IMR-90 (cell line): ENCODE results near the gene WASF3. TPM values are rescaled to one million over a fixed set of nuclear protein-coding genes. Genes with fewer than 3 reads are reported as not detected.

ENCODE experiments used
- ATAC-seq: fragments of 200-7000 bp; cut with Tn5 transposase; 2 replicates; pipeline ENCODE4 v1.9.1; 2020; ENCODE audit warnings: low read depth, mild to moderate bottlenecking, moderate library complexity
- BruUV-seq: library from RNA; stranded (reverse); fragments of 400-500 nt; replicated peaks from 2 replicates; lab custom pipeline; 2021; lab: Mats Ljungman, UMichigan
- CTCF ChIA-PET: fragments of 300-600 bp; formaldehyde crosslinking; extraction: SDS; loops from one replicate; lab custom pipeline; 2021; ENCODE audit warnings: antibody characterized with exemption; lab: Yijun Ruan, JAX
- POLR2A ChIA-PET: fragments of 300-600 bp; sonication (Branson Sonifier 250); formaldehyde crosslinking; loops from one replicate; lab custom pipeline; 2022; ENCODE audit warnings: antibody characterized with exemption; ENCODE audit not compliant: unreplicated experiment; lab: Charles Lee
- DNase-seq: peaks from one replicate; pipeline ENCODE4 v3.0.0; 2013
- H2AFZ ChIP-seq: replicated peaks from 2 replicates; pipeline ENCODE3; 2013; ENCODE audit warnings: low read length, mild to moderate bottlenecking; ENCODE audit not compliant: poor library complexity
- H2AK5ac ChIP-seq: 2 replicates; pipeline ENCODE4 v1.6.1; 2013; ENCODE audit warnings: low read depth, low read length, inconsistent platforms
- H2AK9ac ChIP-seq: replicated peaks from 2 replicates; pipeline ENCODE3; 2013; ENCODE audit warnings: mild to moderate bottlenecking, low read depth, low read length, moderate library complexity; ENCODE audit not compliant: poor library complexity
- H2BK120ac ChIP-seq: 2 replicates; pipeline ENCODE4 v1.6.1; 2013; ENCODE audit warnings: low read depth, low read length, inconsistent platforms
- H2BK15ac ChIP-seq: 3 replicates; pipeline ENCODE4 v1.6.1; 2013; ENCODE audit warnings: low read depth, low read length, inconsistent platforms
- H2BK20ac ChIP-seq: 2 replicates; pipeline ENCODE4 v1.6.1; 2013; ENCODE audit warnings: low read depth, mild to moderate bottlenecking, inconsistent platforms, low read length, moderate library complexity
- H2BK5ac ChIP-seq: 2 replicates; pipeline ENCODE4 v1.6.1; 2013; ENCODE audit warnings: mild to moderate bottlenecking, low read depth, low read length, inconsistent platforms; ENCODE audit not compliant: poor library complexity, severe bottlenecking
- H3K14ac ChIP-seq: replicated peaks from 2 replicates; pipeline ENCODE4 v1.6.1; 2013; ENCODE audit warnings: low read depth, low read length, inconsistent platforms
- H3K18ac ChIP-seq: 2 replicates; pipeline ENCODE4 v1.6.1; 2013; ENCODE audit warnings: low read depth, low read length, control low read depth
- H3K23ac ChIP-seq: 2 replicates; pipeline ENCODE4 v1.6.1; 2013; ENCODE audit warnings: low read depth, low read length, inconsistent platforms
- H3K27ac ChIP-seq: 2 replicates; pipeline ENCODE4 v1.5.1; 2013; ENCODE audit warnings: mild to moderate bottlenecking, control low read depth, low read length; ENCODE audit not compliant: insufficient read depth
- H3K27me3 ChIP-seq: 2 replicates; pipeline ENCODE4 v1.6.1; 2013; ENCODE audit warnings: low read length; ENCODE audit not compliant: control insufficient read depth, insufficient read depth
- H3K36me3 ChIP-seq: 2 replicates; pipeline ENCODE4 v1.6.1; 2013; ENCODE audit warnings: low read length, mixed read lengths; ENCODE audit not compliant: control insufficient read depth, insufficient read depth
- H3K4ac ChIP-seq: 2 replicates; pipeline ENCODE4 v1.6.1; 2013; ENCODE audit warnings: low read depth, low read length, inconsistent platforms
- H3K4me1 ChIP-seq: 2 replicates; pipeline ENCODE4 v1.6.1; 2013; ENCODE audit warnings: low read length, mixed read lengths; ENCODE audit not compliant: control insufficient read depth, insufficient read depth
- H3K4me2 ChIP-seq: 2 replicates; pipeline ENCODE4 v1.6.1; 2013; ENCODE audit warnings: low read depth, mild to moderate bottlenecking, control low read depth, low read length, moderate library complexity
- H3K4me3 ChIP-seq: 2 replicates; pipeline ENCODE4 v1.5.1; 2013; ENCODE audit warnings: low read depth, mild to moderate bottlenecking, control low read depth, low read length, moderate library complexity; ENCODE audit not compliant: insufficient read depth
- H3K56ac ChIP-seq: 2 replicates; pipeline ENCODE4 v1.6.1; 2013; ENCODE audit warnings: low read length, inconsistent platforms; ENCODE audit not compliant: insufficient read depth; ENCODE audit errors: extremely low read depth
- H3K79me1 ChIP-seq, 2 experiments: 2 replicates each; pipeline ENCODE4 v1.6.1; 2013; ENCODE audit warnings: low read length in 2 of 2, inconsistent platforms in 1 of 2, low read depth in 1 of 2
- H3K9ac ChIP-seq: 2 replicates; pipeline ENCODE4 v1.6.1; 2013; ENCODE audit warnings: low read depth, low read length, control low read depth
- H3K9me1 ChIP-seq: 2 replicates; pipeline ENCODE4 v1.6.1; 2013; ENCODE audit warnings: low read length, inconsistent platforms; ENCODE audit not compliant: insufficient read depth
- H3K9me3 ChIP-seq: 2 replicates; pipeline ENCODE4 v1.6.1; 2013; ENCODE audit warnings: low read length; ENCODE audit not compliant: control insufficient read depth, insufficient read depth
- H4K20me1 ChIP-seq: 2 replicates; pipeline ENCODE4 v1.6.1; 2013; ENCODE audit warnings: low read length, inconsistent platforms; ENCODE audit not compliant: insufficient read depth
- H4K5ac ChIP-seq: 2 replicates; pipeline ENCODE4 v1.6.1; 2013; ENCODE audit warnings: mild to moderate bottlenecking, low read depth, low read length, control low read depth
- H4K8ac ChIP-seq, 2 experiments: 2 replicates each; pipeline ENCODE4 v1.6.1; 2013; ENCODE audit warnings: low read depth in 2 of 2, low read length in 2 of 2, control low read depth in 1 of 2, inconsistent platforms in 1 of 2
- H4K91ac ChIP-seq: 2 replicates; pipeline ENCODE4 v1.6.1; 2013; ENCODE audit warnings: low read depth, low read length, inconsistent platforms; ENCODE audit not compliant: insufficient read depth
- BHLHE40 ChIP-seq: fragments of 150-350 bp; IDR thresholded peaks from 2 replicates; pipeline ENCODE4 v1.6.1; 2016; ENCODE audit warnings: mild to moderate bottlenecking, low read depth, low read length
- CEBPB ChIP-seq: IDR thresholded peaks from 2 replicates; pipeline ENCODE4 v1.6.1; 2012; ENCODE audit warnings: low read depth, low read length, improper control_type of control experiment
- CHD1 ChIP-seq: IDR thresholded peaks from 2 replicates; pipeline ENCODE4 v1.6.1; 2012; ENCODE audit warnings: low read depth, low read length, improper control_type of control experiment
- FOS ChIP-seq: fragments of 150-350 bp; IDR thresholded peaks from 2 replicates; pipeline ENCODE4 v1.6.1; 2016; ENCODE audit warnings: low read depth, low read length
- MAFK ChIP-seq: IDR thresholded peaks from 2 replicates; pipeline ENCODE4 v1.6.1; 2012; ENCODE audit warnings: low read depth, low read length, improper control_type of control experiment
- MAZ ChIP-seq: IDR thresholded peaks from 2 replicates; pipeline ENCODE4 v1.6.1; 2012; ENCODE audit warnings: low read depth, mild to moderate bottlenecking, low read length, improper control_type of control experiment, moderate library complexity, borderline replicate concordance
- MXI1 ChIP-seq: IDR thresholded peaks from 2 replicates; pipeline ENCODE4 v1.6.1; 2012; ENCODE audit warnings: low read depth, mild to moderate bottlenecking, low read length, moderate library complexity, borderline replicate concordance
- NFE2L2 ChIP-seq: fragments of 150-350 bp; IDR thresholded peaks from 2 replicates; pipeline ENCODE4 v1.6.1; 2016; ENCODE audit warnings: low read depth, mild to moderate bottlenecking, low read length
- POLR2A ChIP-seq: IDR thresholded peaks from 2 replicates; pipeline ENCODE4 v1.6.1; 2012; ENCODE audit warnings: mild to moderate bottlenecking, low read depth, low read length
- RAD21 ChIP-seq: IDR thresholded peaks from 2 replicates; pipeline ENCODE4 v1.6.1; 2012; ENCODE audit warnings: low read length, improper control_type of control experiment
- RCOR1 ChIP-seq: IDR thresholded peaks from 2 replicates; pipeline ENCODE4 v1.6.1; 2012; ENCODE audit warnings: mild to moderate bottlenecking, low read length, improper control_type of control experiment; ENCODE audit not compliant: insufficient replicate concordance
- RFX5 ChIP-seq: IDR thresholded peaks from 2 replicates; pipeline ENCODE4 v1.8.0; 2012; ENCODE audit warnings: low read depth, mild to moderate bottlenecking, low read length, moderate library complexity
- WGBS, 2 experiments: methylation state at CpG; one replicate each; pipeline versions ENCODE4 v1.1.5 to v1.1.7; 2013; ENCODE audit warnings: missing lambda C conversion rate in 2 of 2; ENCODE audit not compliant: insufficient read length in 1 of 2; ENCODE audit errors: extremely low coverage in 2 of 2; 5-methylcytosine and 5-hydroxymethylcytosine counted together
- dilution Hi-C: fragments of 300-500 bp; cut with HindIII; formaldehyde crosslinking; loops from one replicate; pipeline ENCODE4 v1.14.3; 2018; ENCODE audit warnings: low sequenced_read_pairs; ENCODE audit not compliant: unreplicated experiment
- in situ Hi-C: fragments of 300-500 bp; cut with MboI; formaldehyde crosslinking; loops from 3 replicates; pipeline ENCODE4 v1.14.3; 2019; ENCODE audit warnings: low sequenced_read_pairs, inconsistent platforms, mixed read lengths
- intact Hi-C: fragments of 100-400 bp; cut with micrococcal nuclease; formaldehyde crosslinking; loops from 2 replicates; pipeline ENCODE4 v1.10.0; 2022
- polyA plus RNA-seq, 3 experiments: library from polyadenylated mRNA; depleted of rRNA; stranded (reverse); fragments of >200 nt; gene quantifications; 2 replicates each; pipeline ENCODE4 v1.2.3, GENCODE V29; 2012; ENCODE audit warnings: low replicate concordance in 1 of 3
- total RNA-seq: library from RNA; depleted of rRNA; stranded (reverse); fragments of >200 nt; gene quantifications from 2 replicates; pipeline ENCODE4 v1.2.3, GENCODE V29; 2012
- TF ChIP-seq, protein P1 (sequence below): fragments of 150-350 bp; IDR thresholded peaks from 2 replicates; pipeline ENCODE4 v1.6.1; 2016; ENCODE audit warnings: low read depth, mild to moderate bottlenecking, low read length, moderate library complexity, borderline replicate concordance
- TF ChIP-seq, protein P2 (sequence below): fragments of 150-350 bp; IDR thresholded peaks from 2 replicates; pipeline ENCODE4 v1.6.1; 2017; ENCODE audit warnings: mild to moderate bottlenecking, antibody characterized with exemption, low read length, low read depth

Gene WASF3
- total and polyA plus RNA-seq, 2 of the 4 experiments (the other 2 are of a cell fraction): 4.3 to 11.4 TPM

DNA sequence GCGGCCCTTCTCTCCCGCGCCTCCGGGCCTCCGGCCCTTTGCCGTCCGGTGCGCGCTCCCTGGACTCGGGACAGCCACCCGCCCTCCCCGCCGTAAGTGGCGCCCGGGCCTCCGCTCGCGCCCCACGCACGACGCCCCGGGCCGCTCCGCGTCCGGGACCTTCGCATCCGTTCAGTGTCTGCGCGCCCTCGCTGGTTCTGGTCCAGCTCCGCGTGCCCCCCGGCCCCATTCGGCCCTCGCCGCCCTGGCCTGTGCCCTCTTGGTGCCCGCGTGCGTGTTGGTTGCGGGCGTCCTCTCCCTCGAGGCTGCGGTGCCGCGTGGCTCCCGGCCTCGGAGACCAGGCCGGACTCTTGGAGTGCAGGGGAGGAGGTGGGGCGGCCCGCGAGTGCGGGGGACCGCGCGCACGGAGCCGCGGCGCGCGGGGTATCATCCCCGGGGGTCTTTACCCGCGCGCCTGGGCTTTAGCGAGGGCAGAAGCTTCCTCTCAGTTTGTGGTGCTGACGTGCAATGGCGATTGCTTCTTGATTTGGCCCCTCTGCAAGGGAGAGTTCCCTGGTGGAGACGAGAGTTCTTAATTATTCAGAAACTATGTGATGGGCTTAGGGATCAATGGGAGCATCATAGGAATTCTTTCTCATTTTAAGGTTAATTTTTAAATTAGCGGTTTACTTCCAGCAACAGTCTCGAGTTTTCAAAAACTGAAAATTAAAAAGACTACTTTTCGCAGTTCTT lies 757 bp downstream of the WASF3 start:
- ATAC-seq: peak; percentile 6
- peak overlapping the region; percentile 72 for H3K27ac ChIP-seq
- H3K18ac ChIP-seq: peak overlapping the region; percentile 20; the same call in 1 of the 2 replicates
- H2AFZ ChIP-seq: peak overlapping the region; percentile 95
- no peaks in the 10 kb centered on the region for H3K36me3 ChIP-seq
- H4K8ac ChIP-seq: no peak overlapping the region
- H2BK15ac ChIP-seq: no peak overlapping the region; the same call in 2 of the 3 replicates
- no peak overlapping the region for H2BK20ac ChIP-seq
- intact Hi-C loops (loop anchor here (5.0 kb wide), 3 partner anchors 61 to 139 kb away; no protein-coding TSS in a partner anchor), dilution Hi-C loops (no loop called here), in situ Hi-C loops (no loop called here)
- H2AK5ac ChIP-seq: no peak overlapping the region
- H3K9me3 ChIP-seq: peaks cover 2% of the 10 kb centered on the region
- 0 out of 2 replicates have a peak overlapping the region, but pooled peaks have one; percentile 45 for H3K23ac ChIP-seq
- no peak for TF ChIP-seq MAZ
- no peak for TF ChIP-seq CHD1
- TF ChIP-seq RAD21: no peak
- no peak for TF ChIP-seq MXI1
- TF ChIP-seq FOS: no peak
- TF ChIP-seq, protein P1, sequence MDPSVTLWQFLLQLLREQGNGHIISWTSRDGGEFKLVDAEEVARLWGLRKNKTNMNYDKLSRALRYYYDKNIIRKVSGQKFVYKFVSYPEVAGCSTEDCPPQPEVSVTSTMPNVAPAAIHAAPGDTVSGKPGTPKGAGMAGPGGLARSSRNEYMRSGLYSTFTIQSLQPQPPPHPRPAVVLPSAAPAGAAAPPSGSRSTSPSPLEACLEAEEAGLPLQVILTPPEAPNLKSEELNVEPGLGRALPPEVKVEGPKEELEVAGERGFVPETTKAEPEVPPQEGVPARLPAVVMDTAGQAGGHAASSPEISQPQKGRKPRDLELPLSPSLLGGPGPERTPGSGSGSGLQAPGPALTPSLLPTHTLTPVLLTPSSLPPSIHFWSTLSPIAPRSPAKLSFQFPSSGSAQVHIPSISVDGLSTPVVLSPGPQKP: no peak
- TF ChIP-seq RCOR1: no peak
- TF ChIP-seq CEBPB: no peak
- TF ChIP-seq NFE2L2: no peak
- TF ChIP-seq POLR2A: no peak
- TF ChIP-seq MAFK: no peak
- TF ChIP-seq RFX5: no peak
- TF ChIP-seq, protein P2, sequence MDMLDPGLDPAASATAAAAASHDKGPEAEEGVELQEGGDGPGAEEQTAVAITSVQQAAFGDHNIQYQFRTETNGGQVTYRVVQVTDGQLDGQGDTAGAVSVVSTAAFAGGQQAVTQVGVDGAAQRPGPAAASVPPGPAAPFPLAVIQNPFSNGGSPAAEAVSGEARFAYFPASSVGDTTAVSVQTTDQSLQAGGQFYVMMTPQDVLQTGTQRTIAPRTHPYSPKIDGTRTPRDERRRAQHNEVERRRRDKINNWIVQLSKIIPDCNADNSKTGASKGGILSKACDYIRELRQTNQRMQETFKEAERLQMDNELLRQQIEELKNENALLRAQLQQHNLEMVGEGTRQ: no peak
- TF ChIP-seq BHLHE40: no peak
- peaks cover 24 to 46% of the 10 kb centered on the region in 2 experiments for H3K79me1 ChIP-seq
- peaks cover 18% of the 10 kb centered on the region for H3K4me1 ChIP-seq
- no peak overlapping the region for H4K5ac ChIP-seq
- H3K9ac ChIP-seq: peak overlapping the region; percentile 80
- no peak overlapping the region for H3K56ac ChIP-seq
- H2BK120ac ChIP-seq: peak overlapping the region; percentile 25; the same call in 1 of the 2 replicates
- peak overlapping the region; percentile 83 for H3K4me3 ChIP-seq
- peaks cover 5% of the 10 kb centered on the region for H3K27me3 ChIP-seq
- peak overlapping the region; percentile 96 for H2AK9ac ChIP-seq
- BruUV-seq: no TSS peak
- peak overlapping the region; percentile 10; the same call in 1 of the 2 replicates for H3K4ac ChIP-seq
- CTCF ChIA-PET: interaction anchor here (0.7 kb wide), 1 partner anchor 360 kb away, joined by 3 read pairs; no protein-coding TSS in a partner anchor
- H2BK5ac ChIP-seq: peak overlapping the region; percentile 52
- POLR2A ChIA-PET: interaction anchor here (1.1 kb wide), 1 partner anchor 61 kb away, joined by 3 read pairs; no protein-coding TSS in a partner anchor
- 0% methylated on average over 23 of the region's 73 CpGs; no CpG with 5 or more reads in 1 of the 2 experiments for WGBS, 2 experiments
- H4K91ac ChIP-seq: no peak overlapping the region
- H3K4me2 ChIP-seq: peak overlapping the region; percentile 77
- peaks cover 24% of the 10 kb centered on the region for H3K9me1 ChIP-seq
- peak; percentile 13 for DNase-seq
- no peak overlapping the region for H3K14ac ChIP-seq
- peaks cover 20% of the 10 kb centered on the region for H4K20me1 ChIP-seq
